OCI-LY1 (cell line): Measurements from ENCODE around the gene OSER1.

Experiments used
- CTCF ChIP-seq: fragments of 200-600 bp; sonication (generic), shearing (Covaris generic); IDR thresholded peaks from 2 replicates; pipeline ENCODE4 v1.5.1; 2017; ENCODE audit warnings: mild to moderate bottlenecking, antibody characterized with exemption, low read length, moderate library complexity, mixed read lengths
- EZH2 ChIP-seq: fragments of 200-600 bp; sonication (generic), shearing (Covaris generic); IDR thresholded peaks from 2 replicates; pipeline ENCODE4 v1.8.0; 2017; ENCODE audit warnings: borderline replicate concordance, mixed run types, mild to moderate bottlenecking, antibody characterized with exemption, low read length, moderate library complexity, mixed read lengths

DNA sequence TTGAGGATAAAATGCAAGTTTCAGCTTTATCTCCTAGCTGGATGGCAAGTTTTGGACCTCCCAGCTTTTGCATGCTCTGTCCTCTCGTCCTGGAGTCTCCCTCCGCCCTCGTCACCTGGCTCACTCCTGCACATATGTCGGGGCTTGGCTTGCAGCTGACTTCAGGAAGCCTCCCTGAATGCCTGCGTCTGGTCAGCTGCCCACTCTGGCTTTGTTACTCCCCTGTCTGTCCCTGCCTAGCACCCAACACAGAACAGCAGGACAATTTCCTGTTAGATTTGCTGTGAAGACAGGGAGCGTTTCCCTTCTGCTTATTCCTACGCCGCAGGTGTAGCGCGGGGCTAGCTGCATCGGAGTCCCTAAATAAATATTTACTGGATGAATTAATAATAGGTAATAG lies 29.0 kb downstream of the OSER1 start:
- TF ChIP-seq CTCF (no peak), EZH2 (no peak)
